ENCODE results near the gene IFIT2.
"Not testable (repeated sequence)": the region's sequence is repeated elsewhere in the genome, so short reads cannot be mapped to it uniquely, and the experiment has no call there.

- not testable (repeated sequence) for TF ChIP-seq CTCF (conservative IDR thresholded peaks at IDR 0.05; ENCODE audit: low read depth, low read length); EZH2 (IDR thresholded peaks at IDR 0.05; ENCODE audit: borderline replicate concordance, low read depth, low read length, poor library complexity, severe bottlenecking)
Observed at GRCh38 chr10:89285303-89285702, 16.5 kb upstream of the IFIT2 start.

Measured in A673 (cell line).